IMR-90 (cell line): ENCODE data around the gene CYP26B1. TPM values are rescaled to one million over a fixed set of nuclear protein-coding genes. Genes with fewer than 3 reads are reported as not detected.

Experiments used
- ATAC-seq: fragments of 200-7000 bp; cut with Tn5 transposase; 2 replicates; pipeline ENCODE4 v1.9.1; 2020; ENCODE audit warnings: low read depth, mild to moderate bottlenecking, moderate library complexity
- BruUV-seq: library from RNA; stranded (reverse); fragments of 400-500 nt; replicated peaks from 2 replicates; lab custom pipeline; 2021; lab: Mats Ljungman, UMichigan
- CTCF ChIA-PET: fragments of 300-600 bp; formaldehyde crosslinking; extraction: SDS; loops from one replicate; lab custom pipeline; 2021; ENCODE audit warnings: antibody characterized with exemption; lab: Yijun Ruan, JAX
- POLR2A ChIA-PET: fragments of 300-600 bp; sonication (Branson Sonifier 250); formaldehyde crosslinking; loops from one replicate; lab custom pipeline; 2022; ENCODE audit warnings: antibody characterized with exemption; ENCODE audit not compliant: unreplicated experiment; lab: Charles Lee
- DNase-seq: peaks from one replicate; pipeline ENCODE4 v3.0.0; 2013
- H2AFZ ChIP-seq: replicated peaks from 2 replicates; pipeline ENCODE3; 2013; ENCODE audit warnings: low read length, mild to moderate bottlenecking; ENCODE audit not compliant: poor library complexity
- H2AK5ac ChIP-seq: 2 replicates; pipeline ENCODE4 v1.6.1; 2013; ENCODE audit warnings: low read depth, low read length, inconsistent platforms
- H2AK9ac ChIP-seq: replicated peaks from 2 replicates; pipeline ENCODE3; 2013; ENCODE audit warnings: mild to moderate bottlenecking, low read depth, low read length, moderate library complexity; ENCODE audit not compliant: poor library complexity
- H2BK120ac ChIP-seq: 2 replicates; pipeline ENCODE4 v1.6.1; 2013; ENCODE audit warnings: low read depth, low read length, inconsistent platforms
- H2BK15ac ChIP-seq: 3 replicates; pipeline ENCODE4 v1.6.1; 2013; ENCODE audit warnings: low read depth, low read length, inconsistent platforms
- H2BK20ac ChIP-seq: 2 replicates; pipeline ENCODE4 v1.6.1; 2013; ENCODE audit warnings: low read depth, mild to moderate bottlenecking, inconsistent platforms, low read length, moderate library complexity
- H2BK5ac ChIP-seq: 2 replicates; pipeline ENCODE4 v1.6.1; 2013; ENCODE audit warnings: mild to moderate bottlenecking, low read depth, low read length, inconsistent platforms; ENCODE audit not compliant: poor library complexity, severe bottlenecking
- H3K14ac ChIP-seq: replicated peaks from 2 replicates; pipeline ENCODE4 v1.6.1; 2013; ENCODE audit warnings: low read depth, low read length, inconsistent platforms
- H3K18ac ChIP-seq: 2 replicates; pipeline ENCODE4 v1.6.1; 2013; ENCODE audit warnings: low read depth, low read length, control low read depth
- H3K23ac ChIP-seq: 2 replicates; pipeline ENCODE4 v1.6.1; 2013; ENCODE audit warnings: low read depth, low read length, inconsistent platforms
- H3K27ac ChIP-seq: 2 replicates; pipeline ENCODE4 v1.5.1; 2013; ENCODE audit warnings: mild to moderate bottlenecking, control low read depth, low read length; ENCODE audit not compliant: insufficient read depth
- H3K27me3 ChIP-seq: 2 replicates; pipeline ENCODE4 v1.6.1; 2013; ENCODE audit warnings: low read length; ENCODE audit not compliant: control insufficient read depth, insufficient read depth
- H3K36me3 ChIP-seq: 2 replicates; pipeline ENCODE4 v1.6.1; 2013; ENCODE audit warnings: low read length, mixed read lengths; ENCODE audit not compliant: control insufficient read depth, insufficient read depth
- H3K4ac ChIP-seq: 2 replicates; pipeline ENCODE4 v1.6.1; 2013; ENCODE audit warnings: low read depth, low read length, inconsistent platforms
- H3K4me1 ChIP-seq: 2 replicates; pipeline ENCODE4 v1.6.1; 2013; ENCODE audit warnings: low read length, mixed read lengths; ENCODE audit not compliant: control insufficient read depth, insufficient read depth
- H3K4me2 ChIP-seq: 2 replicates; pipeline ENCODE4 v1.6.1; 2013; ENCODE audit warnings: low read depth, mild to moderate bottlenecking, control low read depth, low read length, moderate library complexity
- H3K4me3 ChIP-seq: 2 replicates; pipeline ENCODE4 v1.5.1; 2013; ENCODE audit warnings: low read depth, mild to moderate bottlenecking, control low read depth, low read length, moderate library complexity; ENCODE audit not compliant: insufficient read depth
- H3K56ac ChIP-seq: 2 replicates; pipeline ENCODE4 v1.6.1; 2013; ENCODE audit warnings: low read length, inconsistent platforms; ENCODE audit not compliant: insufficient read depth; ENCODE audit errors: extremely low read depth
- H3K79me1 ChIP-seq, 2 experiments: 2 replicates each; pipeline ENCODE4 v1.6.1; 2013; ENCODE audit warnings: low read length in 2 of 2, inconsistent platforms in 1 of 2, low read depth in 1 of 2
- H3K9ac ChIP-seq: 2 replicates; pipeline ENCODE4 v1.6.1; 2013; ENCODE audit warnings: low read depth, low read length, control low read depth
- H3K9me1 ChIP-seq: 2 replicates; pipeline ENCODE4 v1.6.1; 2013; ENCODE audit warnings: low read length, inconsistent platforms; ENCODE audit not compliant: insufficient read depth
- H3K9me3 ChIP-seq: 2 replicates; pipeline ENCODE4 v1.6.1; 2013; ENCODE audit warnings: low read length; ENCODE audit not compliant: control insufficient read depth, insufficient read depth
- H4K20me1 ChIP-seq: 2 replicates; pipeline ENCODE4 v1.6.1; 2013; ENCODE audit warnings: low read length, inconsistent platforms; ENCODE audit not compliant: insufficient read depth
- H4K5ac ChIP-seq: 2 replicates; pipeline ENCODE4 v1.6.1; 2013; ENCODE audit warnings: mild to moderate bottlenecking, low read depth, low read length, control low read depth
- H4K8ac ChIP-seq, 2 experiments: 2 replicates each; pipeline ENCODE4 v1.6.1; 2013; ENCODE audit warnings: low read depth in 2 of 2, low read length in 2 of 2, control low read depth in 1 of 2, inconsistent platforms in 1 of 2
- H4K91ac ChIP-seq: 2 replicates; pipeline ENCODE4 v1.6.1; 2013; ENCODE audit warnings: low read depth, low read length, inconsistent platforms; ENCODE audit not compliant: insufficient read depth
- BHLHE40 ChIP-seq: fragments of 150-350 bp; IDR thresholded peaks from 2 replicates; pipeline ENCODE4 v1.6.1; 2016; ENCODE audit warnings: mild to moderate bottlenecking, low read depth, low read length
- CEBPB ChIP-seq: IDR thresholded peaks from 2 replicates; pipeline ENCODE4 v1.6.1; 2012; ENCODE audit warnings: low read depth, low read length, improper control_type of control experiment
- CHD1 ChIP-seq: IDR thresholded peaks from 2 replicates; pipeline ENCODE4 v1.6.1; 2012; ENCODE audit warnings: low read depth, low read length, improper control_type of control experiment
- FOS ChIP-seq: fragments of 150-350 bp; IDR thresholded peaks from 2 replicates; pipeline ENCODE4 v1.6.1; 2016; ENCODE audit warnings: low read depth, low read length
- MAFK ChIP-seq: IDR thresholded peaks from 2 replicates; pipeline ENCODE4 v1.6.1; 2012; ENCODE audit warnings: low read depth, low read length, improper control_type of control experiment
- MAZ ChIP-seq: IDR thresholded peaks from 2 replicates; pipeline ENCODE4 v1.6.1; 2012; ENCODE audit warnings: low read depth, mild to moderate bottlenecking, low read length, improper control_type of control experiment, moderate library complexity, borderline replicate concordance
- MXI1 ChIP-seq: IDR thresholded peaks from 2 replicates; pipeline ENCODE4 v1.6.1; 2012; ENCODE audit warnings: low read depth, mild to moderate bottlenecking, low read length, moderate library complexity, borderline replicate concordance
- NFE2L2 ChIP-seq: fragments of 150-350 bp; IDR thresholded peaks from 2 replicates; pipeline ENCODE4 v1.6.1; 2016; ENCODE audit warnings: low read depth, mild to moderate bottlenecking, low read length
- POLR2A ChIP-seq: IDR thresholded peaks from 2 replicates; pipeline ENCODE4 v1.6.1; 2012; ENCODE audit warnings: mild to moderate bottlenecking, low read depth, low read length
- RAD21 ChIP-seq: IDR thresholded peaks from 2 replicates; pipeline ENCODE4 v1.6.1; 2012; ENCODE audit warnings: low read length, improper control_type of control experiment
- RCOR1 ChIP-seq: IDR thresholded peaks from 2 replicates; pipeline ENCODE4 v1.6.1; 2012; ENCODE audit warnings: mild to moderate bottlenecking, low read length, improper control_type of control experiment; ENCODE audit not compliant: insufficient replicate concordance
- RFX5 ChIP-seq: IDR thresholded peaks from 2 replicates; pipeline ENCODE4 v1.8.0; 2012; ENCODE audit warnings: low read depth, mild to moderate bottlenecking, low read length, moderate library complexity
- SMC3 ChIP-seq: fragments of 150-350 bp; IDR thresholded peaks from 2 replicates; pipeline ENCODE4 v1.6.1; 2016; ENCODE audit warnings: low read depth, mild to moderate bottlenecking, antibody characterized with exemption, low read length, moderate library complexity
- WGBS, 2 experiments: methylation state at CpG; one replicate each; pipeline versions ENCODE4 v1.1.5 to v1.1.7; 2013; ENCODE audit warnings: missing lambda C conversion rate in 2 of 2; ENCODE audit not compliant: insufficient read length in 1 of 2; ENCODE audit errors: extremely low coverage in 2 of 2; 5-methylcytosine and 5-hydroxymethylcytosine counted together
- dilution Hi-C: fragments of 300-500 bp; cut with HindIII; formaldehyde crosslinking; loops from one replicate; pipeline ENCODE4 v1.14.3; 2018; ENCODE audit warnings: low sequenced_read_pairs; ENCODE audit not compliant: unreplicated experiment
- in situ Hi-C: fragments of 300-500 bp; cut with MboI; formaldehyde crosslinking; loops from 3 replicates; pipeline ENCODE4 v1.14.3; 2019; ENCODE audit warnings: low sequenced_read_pairs, inconsistent platforms, mixed read lengths
- intact Hi-C: fragments of 100-400 bp; cut with micrococcal nuclease; formaldehyde crosslinking; loops from 2 replicates; pipeline ENCODE4 v1.10.0; 2022
- polyA plus RNA-seq, 3 experiments: library from polyadenylated mRNA; depleted of rRNA; stranded (reverse); fragments of >200 nt; gene quantifications; 2 replicates each; pipeline ENCODE4 v1.2.3, GENCODE V29; 2012; ENCODE audit warnings: low replicate concordance in 1 of 3
- total RNA-seq: library from RNA; depleted of rRNA; stranded (reverse); fragments of >200 nt; gene quantifications from 2 replicates; pipeline ENCODE4 v1.2.3, GENCODE V29; 2012
- TF ChIP-seq, protein P1 (sequence below): conservative IDR thresholded peaks from 2 replicates; pipeline ENCODE4 v1.5.1; 2012; ENCODE audit warnings: mild to moderate bottlenecking, low read depth, low read length, improper control_type of control experiment
- TF ChIP-seq, protein P2 (sequence below): fragments of 150-350 bp; IDR thresholded peaks from 2 replicates; pipeline ENCODE4 v1.6.1; 2017; ENCODE audit warnings: mild to moderate bottlenecking, antibody characterized with exemption, low read length, low read depth
- TF ChIP-seq, protein P3 (sequence below): fragments of 150-350 bp; IDR thresholded peaks from 2 replicates; pipeline ENCODE4 v1.6.1; 2016; ENCODE audit warnings: low read depth, mild to moderate bottlenecking, low read length, moderate library complexity, borderline replicate concordance

CYP26B1 gene
- total and polyA plus RNA-seq, 2 of the 4 experiments (the other 2 are of a cell fraction) = 0.02 TPM; not detected in 1

DNA sequence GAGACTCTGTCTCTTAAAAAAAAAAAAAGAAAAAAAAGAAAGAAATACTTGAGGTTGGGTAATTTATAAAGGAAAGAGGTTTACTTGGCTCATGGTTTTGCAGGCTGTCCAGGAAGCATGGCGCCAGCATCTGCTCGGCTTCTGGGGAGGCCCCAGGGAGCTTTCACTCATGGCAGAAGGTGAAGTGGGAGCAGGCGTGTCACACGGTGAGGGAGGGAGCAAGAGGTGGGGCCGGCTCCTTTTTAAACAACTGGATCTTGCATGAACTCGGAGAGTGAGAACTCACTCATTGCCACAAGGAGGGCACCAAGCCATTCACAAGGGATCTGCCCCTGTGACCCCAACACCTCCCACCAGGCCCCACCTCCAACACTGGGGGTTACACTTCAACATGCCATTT is 30.6 kb downstream of the CYP26B1 start:
- Histone ChIP-seq H3K9me1 (no peaks in the 10 kb centered on the region), H3K56ac (no peak overlapping the region), H4K20me1 (no peaks in the 10 kb centered on the region), H2AK9ac (no peak overlapping the region), H3K18ac (no peak overlapping the region), H3K4me3 (no peak overlapping the region), H2BK15ac (no peak overlapping the region), H4K5ac (no peak overlapping the region), H2BK20ac (no peak overlapping the region), H3K9me3 (no peaks in the 10 kb centered on the region), H3K4ac (no peak overlapping the region), H2AFZ (no peak overlapping the region), H3K36me3 (no peaks in the 10 kb centered on the region), H3K4me2 (no peak overlapping the region), H3K9ac (no peak overlapping the region), H4K91ac (no peak overlapping the region), H3K27ac (no peak overlapping the region), H3K4me1 (peaks cover 11% of the 10 kb centered on the region; the same call in 1 of the 2 replicates), H3K14ac (no peak overlapping the region), H3K79me1 (no peaks in the 10 kb centered on the region), H3K27me3 (peaks cover 10% of the 10 kb centered on the region), H2BK5ac (no peak overlapping the region), H3K23ac (no peak overlapping the region), H4K8ac (no peak overlapping the region), H2AK5ac (no peak overlapping the region), H2BK120ac (no peak overlapping the region)
- BruUV-seq = no TSS peak
- ChIA-PET POLR2A (no interaction called here), CTCF (no interaction called here)
- dilution Hi-C loops = no loop called here
- in situ Hi-C loops = no loop called here
- 100% methylated on average over 2 of the region's 6 CpGs; no CpG with 5 or more reads in 1 of the 2 experiments for WGBS, 2 experiments
- intact Hi-C loops = no loop called here
- TF ChIP-seq MXI1 (no peak), CHD1 (no peak), MAFK (no peak), BHLHE40 (no peak), SMC3 (no peak), RFX5 (no peak), NFE2L2 (no peak), MAZ (no peak), FOS (no peak), RAD21 (no peak), RCOR1 (no peak), CEBPB (no peak), POLR2A (no peak)
- TF ChIP-seq, protein P1, sequence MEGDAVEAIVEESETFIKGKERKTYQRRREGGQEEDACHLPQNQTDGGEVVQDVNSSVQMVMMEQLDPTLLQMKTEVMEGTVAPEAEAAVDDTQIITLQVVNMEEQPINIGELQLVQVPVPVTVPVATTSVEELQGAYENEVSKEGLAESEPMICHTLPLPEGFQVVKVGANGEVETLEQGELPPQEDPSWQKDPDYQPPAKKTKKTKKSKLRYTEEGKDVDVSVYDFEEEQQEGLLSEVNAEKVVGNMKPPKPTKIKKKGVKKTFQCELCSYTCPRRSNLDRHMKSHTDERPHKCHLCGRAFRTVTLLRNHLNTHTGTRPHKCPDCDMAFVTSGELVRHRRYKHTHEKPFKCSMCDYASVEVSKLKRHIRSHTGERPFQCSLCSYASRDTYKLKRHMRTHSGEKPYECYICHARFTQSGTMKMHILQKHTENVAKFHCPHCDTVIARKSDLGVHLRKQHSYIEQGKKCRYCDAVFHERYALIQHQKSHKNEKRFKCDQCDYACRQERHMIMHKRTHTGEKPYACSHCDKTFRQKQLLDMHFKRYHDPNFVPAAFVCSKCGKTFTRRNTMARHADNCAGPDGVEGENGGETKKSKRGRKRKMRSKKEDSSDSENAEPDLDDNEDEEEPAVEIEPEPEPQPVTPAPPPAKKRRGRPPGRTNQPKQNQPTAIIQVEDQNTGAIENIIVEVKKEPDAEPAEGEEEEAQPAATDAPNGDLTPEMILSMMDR = no peak
- TF ChIP-seq, protein P2, sequence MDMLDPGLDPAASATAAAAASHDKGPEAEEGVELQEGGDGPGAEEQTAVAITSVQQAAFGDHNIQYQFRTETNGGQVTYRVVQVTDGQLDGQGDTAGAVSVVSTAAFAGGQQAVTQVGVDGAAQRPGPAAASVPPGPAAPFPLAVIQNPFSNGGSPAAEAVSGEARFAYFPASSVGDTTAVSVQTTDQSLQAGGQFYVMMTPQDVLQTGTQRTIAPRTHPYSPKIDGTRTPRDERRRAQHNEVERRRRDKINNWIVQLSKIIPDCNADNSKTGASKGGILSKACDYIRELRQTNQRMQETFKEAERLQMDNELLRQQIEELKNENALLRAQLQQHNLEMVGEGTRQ = no peak
- TF ChIP-seq, protein P3, sequence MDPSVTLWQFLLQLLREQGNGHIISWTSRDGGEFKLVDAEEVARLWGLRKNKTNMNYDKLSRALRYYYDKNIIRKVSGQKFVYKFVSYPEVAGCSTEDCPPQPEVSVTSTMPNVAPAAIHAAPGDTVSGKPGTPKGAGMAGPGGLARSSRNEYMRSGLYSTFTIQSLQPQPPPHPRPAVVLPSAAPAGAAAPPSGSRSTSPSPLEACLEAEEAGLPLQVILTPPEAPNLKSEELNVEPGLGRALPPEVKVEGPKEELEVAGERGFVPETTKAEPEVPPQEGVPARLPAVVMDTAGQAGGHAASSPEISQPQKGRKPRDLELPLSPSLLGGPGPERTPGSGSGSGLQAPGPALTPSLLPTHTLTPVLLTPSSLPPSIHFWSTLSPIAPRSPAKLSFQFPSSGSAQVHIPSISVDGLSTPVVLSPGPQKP = no peak
- ATAC-seq = no peak
- no peak for DNase-seq
